ENCODE data around the gene MED26. TPM values are rescaled to one million over a fixed set of nuclear protein-coding genes. Genes with fewer than 3 reads are reported as not detected.
"Not testable (repeated sequence)": the region's sequence is repeated elsewhere in the genome, so short reads cannot be mapped to it uniquely, and the experiment has no call there.

The MED26 gene, protein sequence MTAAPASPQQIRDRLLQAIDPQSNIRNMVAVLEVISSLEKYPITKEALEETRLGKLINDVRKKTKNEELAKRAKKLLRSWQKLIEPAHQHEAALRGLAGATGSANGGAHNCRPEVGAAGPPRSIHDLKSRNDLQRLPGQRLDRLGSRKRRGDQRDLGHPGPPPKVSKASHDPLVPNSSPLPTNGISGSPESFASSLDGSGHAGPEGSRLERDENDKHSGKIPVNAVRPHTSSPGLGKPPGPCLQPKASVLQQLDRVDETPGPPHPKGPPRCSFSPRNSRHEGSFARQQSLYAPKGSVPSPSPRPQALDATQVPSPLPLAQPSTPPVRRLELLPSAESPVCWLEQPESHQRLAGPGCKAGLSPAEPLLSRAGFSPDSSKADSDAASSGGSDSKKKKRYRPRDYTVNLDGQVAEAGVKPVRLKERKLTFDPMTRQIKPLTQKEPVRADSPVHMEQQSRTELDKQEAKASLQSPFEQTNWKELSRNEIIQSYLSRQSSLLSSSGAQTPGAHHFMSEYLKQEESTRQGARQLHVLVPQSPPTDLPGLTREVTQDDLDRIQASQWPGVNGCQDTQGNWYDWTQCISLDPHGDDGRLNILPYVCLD
- 10 to 100 TPM in 1 of 5 donors, 1 to 10 TPM in 4; 6.6 to 10.2 (median 8.0) TPM for polyA plus RNA-seq (ENCODE audit: insufficient read depth in 1 of 5, insufficient read length in 5 of 5, low replicate concordance in 1 of 5)
- long read RNA-seq, donor 1, transcript MED26-202 (1 exons, 3,871 nt), result major isoform, 27 of 36 reads
- long read RNA-seq, donor 1, transcript MED26-201 (3 exons, 3,174 nt), result minor isoform, 9 of 36 reads
- long read RNA-seq, donor 1, partial matches to known transcripts, result 0 of 36 reads
- long read RNA-seq, donor 1, other reads (novel, unspliced or antisense), result 0 of 36 reads
- long read RNA-seq, donor 2, transcript MED26-202 (1 exons, 3,871 nt), result major isoform, 13 of 15 reads
- long read RNA-seq, donor 2, partial matches to known transcripts, result 0 of 15 reads
- long read RNA-seq, donor 2, other reads (novel, unspliced or antisense), result 0 of 15 reads
- long read RNA-seq, donor 3, transcript MED26-202 (1 exons, 3,871 nt), result major isoform, 28 of 29 reads
- long read RNA-seq, donor 3, partial matches to known transcripts, result 0 of 29 reads
- long read RNA-seq, donor 3, other reads (novel, unspliced or antisense), result 0 of 29 reads
- long read RNA-seq, donor 4, transcript MED26-202 (1 exons, 3,871 nt), result major isoform, 14 of 14 reads
- long read RNA-seq, donor 4, partial matches to known transcripts, result 0 of 14 reads
- long read RNA-seq, donor 4, other reads (novel, unspliced or antisense), result 0 of 14 reads
- long read RNA-seq, donor 5, transcript MED26-202 (1 exons, 3,871 nt), result major isoform, 26 of 29 reads
- long read RNA-seq, donor 5, partial matches to known transcripts, result 0 of 29 reads
- long read RNA-seq, donor 5, other reads (novel, unspliced or antisense), result 0 of 29 reads
- long read RNA-seq, donor 6, transcript MED26-201 (3 exons, 3,174 nt), result minor isoform, 5 of 27 reads
- long read RNA-seq, donor 6, transcript MED26-202 (1 exons, 3,871 nt), result major isoform, 22 of 27 reads
- long read RNA-seq, donor 6, partial matches to known transcripts, result 0 of 27 reads
- long read RNA-seq, donor 6, other reads (novel, unspliced or antisense), result 0 of 27 reads
- long read RNA-seq, donor 7, transcript MED26-202 (1 exons, 3,871 nt), result major isoform, 10 of 15 reads
- long read RNA-seq, donor 7, partial matches to known transcripts, result 0 of 15 reads
- long read RNA-seq, donor 7, other reads (novel, unspliced or antisense), result 0 of 15 reads
- long read RNA-seq, donor 8, transcript MED26-202 (1 exons, 3,871 nt), result major isoform, 7 of 8 reads
- long read RNA-seq, donor 8, partial matches to known transcripts, result 0 of 8 reads
- long read RNA-seq, donor 8, other reads (novel, unspliced or antisense), result 0 of 8 reads

DNA sequence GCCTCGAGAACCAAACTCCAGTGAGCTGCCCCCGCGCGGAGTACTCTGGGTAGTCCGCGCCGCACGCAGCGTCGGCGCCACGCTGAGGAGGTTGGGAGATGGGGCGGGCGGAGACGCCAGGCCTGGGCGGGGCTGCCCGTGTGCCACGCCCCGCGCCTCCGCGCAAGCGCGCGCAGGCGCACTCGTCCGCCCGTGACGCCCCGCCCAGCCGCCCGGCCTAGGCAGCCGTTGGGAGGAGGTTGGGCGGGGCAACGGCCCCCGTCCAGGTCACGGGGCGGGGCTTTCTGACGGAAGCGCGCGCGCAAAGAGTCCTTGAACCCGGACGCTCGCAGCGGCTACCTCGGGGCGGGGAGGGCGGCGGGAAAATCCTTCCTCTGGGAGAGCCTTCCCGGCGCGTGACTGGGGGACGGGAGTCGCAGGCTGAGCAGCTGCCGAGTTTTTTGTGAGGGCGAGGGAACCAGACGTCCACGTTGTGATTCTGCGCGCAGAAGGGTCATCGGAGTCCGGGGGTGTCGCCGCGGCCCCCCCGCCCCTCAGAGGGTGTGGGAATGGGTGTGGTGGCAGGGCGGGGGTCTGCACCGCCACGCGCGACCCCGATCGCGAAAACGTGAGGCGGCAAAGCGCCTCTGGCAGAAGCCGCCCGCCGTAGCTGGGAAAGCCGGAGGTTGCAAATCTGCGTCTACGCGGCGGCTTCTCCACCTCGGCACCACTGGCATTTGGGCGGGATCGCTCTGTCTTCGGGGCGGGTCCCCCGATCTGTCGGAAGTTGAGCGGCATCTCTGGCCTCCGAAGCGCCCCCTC, at the start of gene MED26:
TSS of gene MED26 (minus strand) at position 22 of the 801 bp plus-strand sequence. CDS start 261 bp downstream, outside the sequence.
- peak; percentile 95 to 97 for DNase-seq

DNA sequence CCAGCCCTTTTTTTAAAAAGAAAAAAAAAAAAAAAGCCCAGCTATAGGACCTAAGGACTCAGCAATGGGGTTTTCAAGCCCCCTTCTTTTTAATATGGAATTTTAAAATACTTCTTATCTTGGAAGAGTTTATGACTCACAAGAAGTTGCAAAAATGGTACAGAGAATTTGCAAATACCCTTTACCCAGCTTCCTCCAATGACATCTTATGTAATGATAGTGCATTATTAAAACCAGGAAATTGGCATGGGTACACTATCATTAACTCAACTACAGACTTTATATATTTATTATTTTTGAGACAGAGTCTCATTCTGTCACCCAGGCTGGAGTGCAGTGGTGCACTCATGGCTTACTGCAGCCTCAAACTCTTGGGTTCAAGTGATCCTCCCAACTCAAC, 49.1 kb upstream of the MED26 start:
- DNase-seq, result no peak

DNA sequence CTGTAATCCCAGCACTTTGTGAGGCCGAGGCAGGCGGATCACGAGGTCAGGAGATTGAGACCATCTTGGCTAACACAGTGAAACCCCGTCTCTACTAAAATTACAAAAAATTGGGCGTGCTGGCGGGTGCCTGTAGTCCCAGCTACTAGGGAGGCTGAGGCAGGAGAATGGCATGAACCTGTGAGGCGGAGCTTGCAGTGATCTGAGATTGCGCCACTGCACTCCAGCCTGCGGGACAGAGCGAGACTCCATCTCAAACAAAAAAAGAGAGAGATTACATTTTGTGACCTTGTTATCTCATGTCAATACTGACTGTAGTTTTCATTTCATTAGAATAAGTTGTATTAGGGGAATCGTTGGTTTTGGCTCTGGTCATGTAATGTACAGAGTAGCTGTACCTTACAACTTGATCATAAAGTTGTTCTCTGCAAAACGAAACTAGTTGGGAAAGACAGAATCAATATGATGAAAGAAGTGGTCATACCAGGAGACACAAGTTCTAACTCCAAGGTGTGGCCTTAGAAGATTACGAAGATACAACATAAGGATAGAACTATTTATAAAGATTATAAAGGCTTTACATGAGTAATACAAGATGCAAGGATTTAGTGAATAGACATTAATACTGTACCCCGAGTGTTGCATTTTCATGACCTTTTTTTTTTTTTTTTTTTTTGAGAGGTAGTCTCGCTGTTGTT, 48.2 kb upstream of the MED26 start:
- no peak for DNase-seq

DNA sequence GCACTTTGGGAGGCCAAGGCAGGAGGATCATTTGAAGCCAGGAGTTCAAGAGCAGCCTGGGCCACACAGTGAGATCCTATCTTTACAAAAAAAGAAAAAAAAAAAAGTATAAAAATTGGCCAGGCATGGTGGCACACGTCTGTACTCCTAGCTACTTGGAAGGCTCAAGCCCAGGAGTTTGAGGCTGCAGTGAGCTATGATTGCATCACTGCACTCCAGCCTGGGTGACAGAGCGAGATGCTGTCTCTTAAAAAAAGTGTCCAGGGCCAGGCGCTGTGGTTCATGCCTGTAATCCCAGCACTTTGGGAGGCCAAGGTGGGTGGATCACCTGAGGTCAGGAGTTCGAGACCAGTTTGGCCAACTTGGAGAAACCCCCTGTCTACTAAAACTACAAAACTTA, 45.8 kb upstream of the MED26 start:
- not testable (repeated sequence) for DNase-seq

DNA sequence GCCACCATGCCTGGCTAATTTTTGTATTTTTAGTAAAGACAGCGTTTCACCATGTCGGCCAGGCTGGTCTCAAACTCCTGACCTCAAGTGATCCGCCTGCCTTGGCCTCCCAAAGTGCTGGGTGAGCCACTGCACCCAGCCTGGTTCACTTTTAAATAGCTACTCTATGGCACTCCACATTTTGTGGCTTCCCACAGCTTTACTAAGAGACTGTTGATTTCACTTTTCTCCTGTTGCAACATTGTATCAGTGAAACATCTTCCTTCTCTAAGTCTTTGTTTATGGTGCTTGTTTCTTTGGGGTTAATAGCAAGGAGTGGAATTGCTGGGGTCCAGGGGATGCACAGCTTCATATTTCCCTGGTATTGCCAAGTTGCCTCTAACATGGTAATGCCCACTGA, 45.2 kb upstream of the MED26 start:
- no peak for DNase-seq

DNA sequence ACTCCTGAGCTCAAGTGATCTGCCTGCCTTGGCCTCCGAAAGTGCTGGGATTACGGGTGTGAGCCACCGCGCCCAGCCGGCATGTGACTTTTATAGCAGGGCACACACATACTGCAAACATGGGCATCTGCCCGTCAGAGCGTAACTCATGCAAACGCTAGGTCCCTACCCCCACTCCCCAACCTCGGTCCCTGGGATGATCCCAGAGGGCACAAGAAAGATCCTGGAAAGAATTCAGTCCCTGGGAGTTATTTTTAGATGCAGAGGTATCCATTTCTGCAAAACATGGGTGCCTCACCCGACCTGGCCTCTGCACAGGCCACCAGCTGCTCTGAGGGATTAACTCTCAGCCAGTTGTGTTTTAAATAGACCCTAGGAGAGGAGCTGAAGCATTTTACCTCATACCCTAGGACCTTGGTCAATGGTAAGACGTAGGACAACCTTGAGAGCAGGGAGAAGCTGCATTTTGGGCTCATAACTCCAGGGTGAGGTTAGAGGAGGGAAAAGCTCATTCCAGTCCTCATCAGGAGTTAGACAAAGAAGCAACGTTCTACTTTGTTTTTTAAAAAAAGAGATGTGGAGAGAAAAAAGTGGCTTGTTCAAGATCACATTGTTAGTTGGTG, 43.8 kb upstream of the MED26 start:
- DNase-seq, result no peak

DNA sequence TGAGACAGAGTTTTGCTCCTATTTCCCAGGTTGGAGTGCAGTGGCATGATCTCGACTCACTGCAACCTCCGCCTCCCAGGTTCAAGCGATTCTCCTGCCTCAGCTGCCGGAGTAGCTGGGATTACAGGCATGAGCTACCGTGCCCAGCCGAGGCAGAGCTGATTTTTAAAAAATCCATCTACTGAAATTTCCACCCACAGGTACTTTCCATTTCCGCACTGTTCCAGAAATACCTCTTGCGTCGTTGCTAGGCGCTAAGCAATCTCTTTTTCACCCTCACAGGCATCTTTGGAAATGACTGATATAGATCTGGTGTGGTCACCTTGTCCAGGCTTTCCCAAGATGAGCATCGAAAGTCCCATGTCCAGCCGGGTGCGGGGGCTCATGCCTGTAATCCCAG, 42.3 kb upstream of the MED26 start:
- DNase-seq, result no peak

DNA sequence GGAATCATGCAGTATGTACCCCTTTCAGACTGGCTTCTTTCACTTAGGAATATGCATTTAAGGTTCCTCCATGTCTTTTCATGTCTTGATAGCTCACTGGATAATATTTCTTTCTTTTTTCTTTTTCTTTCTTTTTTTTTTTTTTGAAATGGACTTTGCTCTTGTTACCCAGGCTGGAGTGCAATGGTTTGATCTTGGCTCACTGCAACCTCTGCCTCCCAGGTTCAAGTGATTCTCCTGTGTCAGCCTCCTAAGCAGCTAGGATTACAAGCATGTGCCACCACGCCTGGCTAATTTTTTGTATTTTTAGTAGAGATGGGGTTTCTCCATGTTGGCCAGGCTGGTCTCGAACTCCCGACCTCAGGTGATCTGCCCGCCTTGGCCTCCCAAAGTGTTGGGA, 40.7 kb upstream of the MED26 start:
- DNase-seq, result not testable (repeated sequence)

DNA sequence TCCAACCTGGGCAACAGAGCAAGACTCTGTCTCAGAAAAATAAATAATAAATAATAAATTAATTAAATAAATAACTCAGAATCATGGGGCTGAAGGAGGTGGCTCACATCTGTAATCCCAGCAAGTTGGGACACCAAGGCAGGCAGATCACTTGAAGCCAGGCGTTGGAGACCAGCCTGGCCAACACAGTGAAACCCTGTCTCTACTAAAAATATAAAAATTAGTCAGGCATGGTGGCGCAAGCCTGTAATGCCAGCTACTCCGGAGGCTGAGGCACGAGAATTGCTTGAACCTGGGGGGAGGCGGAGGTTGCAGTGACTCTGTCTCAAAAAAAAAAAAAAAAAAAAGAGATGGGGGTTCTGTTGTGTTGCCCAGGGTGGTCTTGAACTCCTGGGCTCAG, 40.2 kb upstream of the MED26 start:
- DNase-seq, result no peak

DNA sequence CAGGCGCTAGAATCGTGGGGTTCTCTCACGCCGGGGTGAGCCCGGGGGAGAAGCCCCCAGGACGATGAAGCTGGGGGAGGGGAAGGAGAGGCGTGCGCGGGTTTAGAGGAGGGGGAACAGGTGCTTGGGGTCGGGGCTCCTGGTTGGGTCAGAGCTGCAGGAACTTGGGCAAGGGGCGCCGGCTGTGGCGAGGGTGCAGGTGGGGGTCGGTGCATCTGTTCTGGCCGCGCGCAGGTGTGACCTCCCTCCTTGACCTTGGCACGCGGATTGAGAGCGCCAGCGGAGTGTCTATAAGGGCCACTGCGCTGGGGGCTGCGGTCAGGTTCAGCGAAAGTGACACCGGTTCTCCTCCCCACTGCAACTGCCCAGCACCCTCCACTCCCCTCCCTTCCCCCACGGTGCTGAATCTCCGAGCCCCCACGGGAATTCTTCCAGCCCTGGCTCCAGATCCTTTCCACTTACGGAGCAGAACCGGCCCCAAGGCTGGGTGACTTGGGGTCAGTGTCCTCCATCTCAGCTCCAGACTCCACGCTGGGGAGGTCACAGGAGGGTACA, 33.6 kb upstream of the MED26 start:
- DNase-seq, result no peak

DNA sequence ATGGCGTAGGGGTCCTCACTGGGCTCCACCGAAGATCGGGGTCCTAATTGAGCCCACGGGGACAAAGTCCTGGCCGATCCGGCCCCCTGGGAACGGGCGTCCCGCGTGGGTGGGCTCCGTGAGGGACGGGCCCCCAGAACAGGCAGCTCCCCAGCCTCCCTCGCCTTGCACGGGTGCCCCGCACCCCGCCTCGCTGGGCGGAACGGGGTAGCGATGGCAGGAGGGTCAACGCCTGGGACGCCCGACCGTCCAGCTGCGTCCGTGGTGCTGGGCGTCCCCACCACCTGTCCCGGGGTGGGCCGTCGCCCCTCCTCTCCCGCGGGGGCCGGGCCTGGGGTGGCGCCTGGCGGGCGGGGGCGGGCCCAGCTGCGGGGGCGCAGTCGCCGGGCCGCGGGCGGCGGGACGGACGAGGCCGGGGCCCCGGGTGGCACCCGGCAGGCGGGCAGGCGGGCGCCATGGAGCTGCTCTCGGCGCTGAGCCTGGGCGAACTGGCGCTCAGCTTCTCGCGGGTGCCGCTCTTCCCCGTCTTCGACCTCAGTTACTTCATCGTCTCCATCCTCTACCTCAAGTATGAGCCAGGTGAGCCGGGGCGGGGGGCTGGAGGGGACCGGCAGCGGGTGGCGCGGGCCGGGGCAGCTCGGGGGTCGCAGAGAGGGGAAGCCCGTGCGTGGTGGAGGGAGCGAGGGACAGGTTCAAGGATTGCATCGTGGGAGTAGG, 32.9 kb upstream of the MED26 start, which contains the start of gene TMEM38A:
TSS of gene TMEM38A (plus strand) at position 377 of the 717 bp plus-strand sequence. CDS start at position 456, 79 bp downstream.
- no peak for DNase-seq

DNA sequence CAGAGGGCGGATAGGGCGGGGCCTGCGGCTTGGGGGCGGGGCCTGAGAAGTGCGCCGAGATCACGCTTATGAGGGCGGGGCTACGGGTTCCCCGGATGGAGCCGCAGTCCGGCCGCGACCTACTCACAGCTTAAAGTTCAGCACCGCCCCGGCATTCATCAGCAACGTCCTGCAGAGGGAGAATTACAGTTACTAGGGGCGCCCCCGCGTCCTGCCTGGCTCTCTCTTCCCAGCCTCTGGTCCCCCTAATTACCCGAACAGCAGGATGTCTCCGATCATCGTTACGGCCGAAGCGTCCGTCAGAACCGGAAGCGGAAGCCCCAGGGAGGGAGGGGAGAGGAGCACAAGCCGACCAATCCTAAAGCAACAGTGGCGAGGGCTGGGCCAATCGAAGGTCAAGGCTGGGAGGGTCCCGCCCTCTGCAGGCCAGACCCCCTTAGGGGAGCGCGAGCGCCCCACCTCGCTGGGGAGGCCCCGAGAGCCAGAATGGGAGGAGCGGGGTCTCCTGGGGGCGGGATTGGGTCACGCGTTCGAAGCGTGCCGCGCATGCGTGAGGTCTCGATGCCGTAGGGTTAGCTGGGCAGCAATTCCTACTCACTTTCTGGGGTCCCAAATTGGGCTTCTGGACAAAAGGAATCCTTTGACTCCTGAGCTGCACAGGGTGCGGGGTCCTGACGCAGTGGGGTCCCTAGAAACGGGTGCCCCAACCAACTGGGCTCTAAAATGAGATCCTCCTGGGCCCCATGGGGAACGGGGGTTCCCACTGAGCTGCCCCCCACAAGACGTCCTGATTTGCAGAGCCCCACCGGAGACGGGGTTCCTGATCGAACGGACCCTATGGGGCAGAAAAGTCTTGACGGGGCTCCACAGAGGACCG, 32.1 kb upstream of the MED26 start, which contains the start of gene SMIM7:
TSS of gene SMIM7 (minus strand) at position 313 of the 877 bp plus-strand sequence. CDS start at position 279, 34 bp downstream.
- DNase-seq, result peak; percentile 99

DNA sequence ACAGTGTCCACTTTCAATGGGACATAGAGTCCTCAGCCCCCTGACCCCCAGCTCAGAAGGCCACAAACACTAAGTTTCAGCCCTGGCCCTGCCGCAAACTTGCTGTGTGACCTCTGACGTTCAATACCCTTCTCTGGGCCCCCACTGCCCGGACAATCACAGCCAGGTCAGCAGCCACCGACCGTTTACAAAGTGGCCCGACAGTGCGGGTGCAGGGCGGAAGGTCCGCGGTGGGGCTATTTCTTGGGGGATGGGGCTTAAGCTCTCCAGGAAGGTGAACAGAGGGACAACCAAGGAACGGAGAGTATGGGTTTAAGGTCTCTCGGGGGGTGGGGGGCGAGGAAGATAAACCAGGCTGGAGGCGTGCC, 31.4 kb upstream of the MED26 start:
- no peak for DNase-seq

DNA sequence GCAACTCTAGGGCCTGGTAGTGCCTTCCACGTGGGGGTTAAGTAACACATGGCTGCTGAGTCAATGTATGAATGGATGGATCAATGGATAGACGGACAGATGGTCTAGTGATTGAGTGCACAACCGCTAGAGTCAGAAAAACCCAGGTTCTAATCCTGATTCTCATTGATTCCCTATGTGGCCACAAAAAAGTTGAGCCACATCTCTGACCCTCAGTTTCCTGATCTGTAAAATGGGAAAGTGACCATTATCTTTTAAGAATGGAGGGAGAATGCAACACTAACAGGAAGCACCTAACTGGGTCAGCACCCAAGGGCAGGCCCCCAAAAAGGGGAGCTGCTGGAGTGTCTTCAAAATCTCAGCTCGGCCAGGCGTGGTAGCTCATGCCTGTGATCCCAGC, 29.4 kb upstream of the MED26 start:
- DNase-seq, result no peak

DNA sequence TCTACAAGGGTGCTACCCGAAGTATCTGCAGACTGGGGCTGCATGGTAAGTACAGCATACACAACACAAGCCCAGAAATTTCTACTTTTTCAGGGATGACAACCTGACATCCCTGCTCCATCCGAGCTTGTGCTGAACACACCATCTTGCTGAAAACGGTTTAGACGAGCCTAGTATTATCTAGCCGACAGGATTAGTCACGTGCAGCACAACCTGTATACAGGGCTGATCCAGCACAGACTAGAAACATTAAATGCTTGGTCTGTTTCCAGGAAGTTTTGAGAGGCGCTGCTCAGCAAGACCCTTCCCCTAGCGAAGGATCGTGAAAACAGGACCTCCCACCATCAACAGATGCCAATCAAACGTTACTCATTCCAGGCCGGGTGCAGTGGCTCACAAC, 27.7 kb upstream of the MED26 start:
- DNase-seq, result no peak

DNA sequence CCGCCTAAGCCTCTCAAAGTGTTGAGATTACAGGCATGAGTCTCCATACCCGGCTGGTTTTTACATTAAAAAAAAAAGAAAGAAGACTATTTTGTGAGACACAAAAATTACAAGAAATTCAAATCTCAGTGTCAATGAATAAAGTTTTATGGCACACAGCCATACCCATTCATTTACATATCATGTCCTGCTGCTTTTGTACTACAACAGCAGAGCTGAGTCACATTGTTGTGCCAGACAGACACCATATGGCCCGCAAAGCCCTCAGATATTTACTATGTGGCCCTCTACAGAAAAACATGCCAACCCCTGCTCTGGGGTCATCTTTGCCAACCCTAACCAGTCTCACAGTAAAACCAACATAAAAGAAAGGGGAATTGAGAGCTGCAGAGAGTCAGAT, 26.6 kb upstream of the MED26 start:
- DNase-seq, result no peak
